Activated CD4-positive, alpha-beta T cell treated with anti-CD3 and anti-CD28 coated beads, Interleukin-2, amount 50 U/mL, for 4 hours (primary cell): ENCODE results near the gene PPP2R3C.
"Not testable (repeated sequence)": the region's sequence is repeated elsewhere in the genome, so short reads cannot be mapped to it uniquely, and the experiment has no call there.

Experiments used
- DNase-seq, 2 experiments: peaks; one replicate each; pipeline ENCODE4 v3.0.0-alpha.2; 2020

PPP2R3C gene

DNA sequence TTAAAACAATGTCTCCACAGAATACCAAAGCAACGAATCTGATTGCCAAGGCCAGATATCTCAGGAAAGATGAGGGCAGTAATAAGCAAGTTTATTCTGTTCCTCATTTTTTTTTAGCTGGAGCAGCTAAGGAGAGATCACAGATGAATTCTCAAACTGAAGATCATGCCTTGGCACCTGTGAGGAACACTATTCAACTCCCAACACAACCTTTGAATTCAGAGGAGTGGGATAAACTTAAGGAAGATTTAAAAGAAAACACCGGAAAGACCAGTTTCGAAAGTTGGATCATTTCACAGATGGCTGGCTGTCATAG lies 1.6 kb upstream of the PPP2R3C start:
- DNase-seq: no peak

DNA sequence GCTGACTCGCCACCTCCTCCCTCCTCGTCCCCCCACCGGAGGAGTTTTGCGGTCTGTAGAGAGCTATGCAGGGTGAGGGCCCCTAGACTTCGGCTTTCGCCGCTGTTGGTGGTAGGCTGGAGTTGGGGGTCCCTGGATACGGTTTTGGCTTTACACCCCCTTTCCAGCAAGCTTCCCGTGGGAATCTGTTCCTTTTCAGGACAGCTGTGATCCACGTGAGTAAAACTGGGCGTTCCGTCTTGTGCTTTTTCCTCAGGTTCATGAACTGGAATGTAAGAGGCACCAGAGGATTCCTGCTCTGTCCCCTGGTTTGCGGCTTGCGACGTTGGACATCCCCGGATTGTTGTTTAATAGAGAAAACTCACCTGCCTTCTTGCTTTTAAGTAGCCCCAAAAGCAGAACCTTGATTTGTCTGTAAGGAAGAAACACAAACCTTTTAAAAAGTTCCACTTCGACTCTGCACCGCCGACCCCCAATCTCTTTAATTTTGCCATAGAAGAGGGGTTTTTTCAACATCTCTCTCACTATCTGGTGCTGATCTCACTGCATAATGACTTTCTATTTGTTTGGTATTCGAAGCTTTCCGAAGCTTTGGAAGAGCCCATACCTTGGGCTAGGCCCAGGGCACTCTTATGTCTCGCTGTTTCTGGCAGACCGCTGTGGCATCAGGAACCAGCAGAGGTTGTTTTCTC lies 1.1 kb upstream of the PPP2R3C start:
- no peak for DNase-seq

DNA sequence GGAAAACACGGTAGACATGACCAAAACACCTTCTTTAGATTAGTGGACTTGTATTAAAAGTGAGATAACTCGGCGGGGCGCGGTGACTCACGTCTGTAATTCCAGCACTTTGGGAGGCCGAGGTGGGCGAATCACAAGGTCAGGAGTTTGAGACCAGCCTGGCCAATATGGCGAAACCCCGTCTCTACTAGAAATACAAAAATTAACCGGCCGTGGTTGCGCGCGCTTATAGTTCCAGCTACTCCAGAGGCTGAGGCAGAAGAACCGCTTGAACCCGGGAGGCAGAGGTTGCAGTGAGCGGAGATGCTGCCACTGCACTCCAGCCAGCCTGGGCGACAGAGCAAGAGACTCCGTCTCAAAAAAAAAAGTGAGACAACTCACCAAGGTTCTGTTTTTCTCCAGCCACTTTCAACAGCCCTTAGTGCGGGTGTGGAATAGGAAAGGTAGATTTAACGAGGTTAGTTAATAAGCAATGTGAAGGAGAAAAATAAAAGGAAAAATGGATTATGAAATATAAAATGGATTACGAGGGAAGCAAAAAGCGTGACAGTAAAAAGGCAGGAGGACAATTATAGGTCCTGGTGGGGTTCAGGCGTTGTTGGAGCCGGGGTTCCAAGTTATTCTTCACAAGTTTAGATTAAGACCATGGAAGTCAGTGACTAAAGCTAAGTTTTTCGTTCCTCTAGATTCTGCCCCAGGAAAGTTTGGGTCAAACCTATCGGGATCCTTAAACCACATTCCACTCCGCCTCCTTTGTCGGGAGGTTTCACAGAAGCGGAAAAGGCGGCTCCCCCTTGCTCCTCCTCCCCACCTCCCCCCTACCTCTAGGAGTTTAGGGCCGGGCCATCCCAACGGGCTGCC lies 534 bp downstream of the PPP2R3C start:
- DNase-seq: no peak

DNA sequence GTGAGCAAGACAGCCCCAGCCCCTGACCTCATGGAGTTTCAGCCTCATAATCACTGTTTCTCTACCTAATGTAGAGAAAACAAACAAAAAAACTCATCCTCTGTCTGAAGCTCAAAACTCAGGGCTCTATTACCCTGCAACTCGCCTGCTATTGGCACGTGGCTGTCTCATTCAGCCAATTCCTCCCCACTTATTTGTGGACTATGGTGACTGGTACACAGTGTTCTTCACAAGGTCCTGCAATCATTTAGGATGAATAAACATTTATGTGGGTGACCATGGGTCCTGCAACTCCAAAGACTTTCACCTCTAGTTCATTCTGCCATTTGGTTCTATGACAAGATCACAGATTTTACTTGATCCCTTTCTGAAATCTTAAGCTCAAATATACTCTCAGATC lies 4.7 kb downstream of the PPP2R3C start:
- DNase-seq: no peak

DNA sequence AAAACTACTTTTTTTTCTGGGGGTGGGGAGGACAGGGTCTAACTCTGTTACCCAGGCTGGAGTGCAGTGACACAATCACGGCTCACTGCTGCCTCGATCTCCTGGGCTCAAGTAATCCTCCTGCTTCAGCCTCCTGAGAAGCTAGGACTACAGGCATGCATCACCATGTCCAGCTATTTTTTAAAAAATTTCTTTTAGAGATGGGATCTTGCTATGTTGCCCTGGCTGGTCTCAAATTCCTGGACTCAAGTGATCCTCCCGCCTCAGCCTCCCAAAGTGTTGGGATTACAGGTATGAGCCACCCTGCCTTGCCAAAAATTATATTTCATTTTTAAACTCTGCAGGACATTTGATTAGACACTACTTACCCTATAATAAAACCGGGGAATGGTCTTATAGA lies 5.5 kb downstream of the PPP2R3C start:
- no peak for DNase-seq

DNA sequence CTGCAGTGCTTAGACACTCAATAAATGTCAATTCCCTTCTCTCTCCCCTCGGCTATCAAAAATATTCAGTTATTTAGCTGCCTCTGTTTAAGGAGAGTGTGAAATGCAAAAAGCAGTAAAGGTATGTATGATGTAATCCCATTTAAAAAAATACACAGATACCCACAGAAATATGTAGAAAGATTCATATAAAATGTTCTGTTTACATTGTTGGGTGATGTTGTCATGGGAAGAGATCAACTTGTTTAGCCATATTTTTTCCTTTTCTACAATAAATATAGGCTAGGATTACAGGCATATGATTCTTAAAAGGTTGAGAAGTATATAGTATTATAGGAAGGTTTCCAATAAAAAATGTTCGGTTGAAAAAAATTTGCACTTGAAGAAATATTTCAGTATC lies 7.8 kb downstream of the PPP2R3C start:
- no peak for DNase-seq

DNA sequence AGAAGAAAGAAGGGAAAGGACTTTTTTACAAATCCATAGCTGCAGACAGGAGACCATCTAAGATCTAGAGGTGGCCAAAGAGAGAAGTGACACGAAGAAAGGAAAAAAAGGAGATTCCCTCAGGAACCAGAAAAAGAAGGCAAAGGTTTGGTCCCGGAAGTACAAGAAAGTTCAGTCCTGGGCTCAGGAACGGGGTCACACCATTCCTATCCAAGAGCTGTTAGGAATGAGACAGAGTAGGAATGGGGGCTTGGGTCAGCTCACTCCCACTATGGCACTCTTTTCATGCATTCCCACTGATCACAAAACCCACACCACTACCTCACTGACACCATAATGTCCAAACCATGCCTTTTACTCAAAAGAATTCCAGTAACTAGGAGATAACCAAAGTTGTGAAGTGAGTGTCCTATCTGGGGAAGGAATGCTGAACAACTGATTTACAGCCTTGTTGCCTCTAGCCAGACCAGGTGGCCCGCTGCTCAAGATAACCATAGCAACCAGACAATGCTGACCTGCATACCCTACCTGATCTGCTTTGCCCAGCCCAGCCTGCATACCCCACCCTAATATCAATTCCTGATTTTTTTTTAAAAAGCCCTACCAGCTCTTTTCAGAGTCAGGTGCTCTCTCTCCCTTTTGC lies 8.4 kb downstream of the PPP2R3C start:
- no peak for DNase-seq

DNA sequence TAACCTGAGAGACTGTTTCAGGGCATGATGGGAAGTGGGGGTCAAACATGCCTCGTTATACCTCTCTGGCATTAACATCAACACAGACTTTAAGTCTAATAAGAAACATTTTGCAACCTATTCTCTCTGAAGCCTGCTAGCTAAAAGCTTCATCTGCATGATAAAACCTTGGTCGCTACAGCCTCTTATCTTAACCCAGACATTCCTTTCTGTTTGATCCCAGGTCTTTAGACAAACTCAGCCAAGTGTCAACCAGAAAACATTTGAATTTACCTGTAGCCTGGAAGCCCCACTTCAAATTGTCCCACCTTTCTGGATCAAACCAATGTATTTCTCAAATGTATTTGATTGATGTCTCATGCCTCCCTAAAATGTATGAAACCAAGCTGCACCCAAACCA lies 9.1 kb downstream of the PPP2R3C start:
- no peak for DNase-seq

DNA sequence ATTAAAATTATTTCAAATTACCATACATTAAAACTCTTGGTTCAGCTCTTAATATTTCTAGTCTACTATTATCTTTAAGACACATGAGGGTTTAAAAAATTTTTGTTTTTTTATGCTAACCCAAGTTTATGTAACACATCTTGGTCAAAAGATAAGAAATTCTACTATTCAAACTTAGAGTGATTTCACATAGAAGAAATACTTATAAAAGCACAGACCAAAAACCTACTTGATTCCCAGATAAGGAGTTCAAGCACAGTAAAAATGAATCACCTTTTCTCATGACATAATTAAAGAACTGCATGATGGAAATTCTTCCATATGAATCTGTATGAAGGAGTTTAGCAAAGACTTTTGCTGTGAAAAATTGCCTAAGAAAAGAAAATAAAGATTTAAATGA lies 13.9 kb downstream of the PPP2R3C start:
- no peak for DNase-seq

DNA sequence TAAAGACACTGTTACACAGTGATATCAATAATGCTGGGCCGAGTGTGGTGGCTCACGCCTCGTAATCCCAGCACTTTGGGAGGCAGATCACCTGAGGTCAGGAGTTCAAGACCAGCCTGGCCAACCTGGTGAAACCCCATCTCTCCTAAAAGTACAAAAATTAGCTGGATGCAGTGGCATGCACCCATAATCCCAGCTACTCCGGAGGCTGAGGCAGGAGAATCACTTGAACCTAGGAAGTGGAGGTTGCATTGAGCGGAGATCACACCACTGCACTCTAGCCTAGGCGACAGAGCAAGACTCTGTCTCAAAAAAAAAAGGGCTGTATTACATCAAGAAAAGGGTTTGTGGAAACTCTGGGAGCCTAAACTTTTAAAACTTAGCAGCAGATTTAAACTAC lies 27.1 kb downstream of the PPP2R3C start:
- DNase-seq: not testable (repeated sequence)

DNA sequence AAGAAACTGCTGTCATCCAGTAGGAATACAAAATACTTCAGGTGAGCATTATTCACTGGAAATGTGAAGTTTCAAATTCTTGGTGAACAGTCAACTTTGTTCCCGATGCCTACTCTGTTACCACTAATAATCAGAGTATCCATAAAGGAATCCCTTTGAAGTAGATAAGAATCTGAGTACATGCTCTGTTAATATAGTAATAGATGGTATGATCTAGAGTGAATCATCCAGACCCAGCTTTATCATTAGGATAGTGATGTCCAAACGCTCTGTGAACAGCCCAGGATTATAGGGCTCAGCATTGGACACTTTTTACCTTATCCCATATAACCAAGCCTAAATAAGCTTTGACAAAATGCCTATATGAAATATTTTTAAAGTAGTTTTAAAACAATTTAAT lies 33.3 kb downstream of the PPP2R3C start:
- no peak for DNase-seq

DNA sequence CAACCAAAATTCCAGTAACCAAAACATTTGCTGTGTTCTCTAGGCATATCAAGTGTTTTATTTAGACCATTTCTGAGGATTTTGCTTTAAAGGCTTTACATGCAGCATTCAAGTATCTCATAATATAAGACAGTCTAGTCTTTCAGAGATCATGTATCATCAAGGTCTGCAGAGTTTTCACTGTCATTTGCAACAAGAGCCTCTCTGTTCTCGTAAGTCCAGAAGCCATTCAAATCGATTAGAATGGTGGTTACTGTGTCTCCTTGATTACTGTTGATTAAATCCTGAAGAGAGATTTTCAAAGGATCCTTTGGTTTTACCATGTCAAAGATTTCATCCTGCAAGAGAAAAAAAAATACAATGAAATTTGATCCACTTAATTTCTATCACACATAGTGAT lies 36.3 kb downstream of the PPP2R3C start:
- DNase-seq: no peak

DNA sequence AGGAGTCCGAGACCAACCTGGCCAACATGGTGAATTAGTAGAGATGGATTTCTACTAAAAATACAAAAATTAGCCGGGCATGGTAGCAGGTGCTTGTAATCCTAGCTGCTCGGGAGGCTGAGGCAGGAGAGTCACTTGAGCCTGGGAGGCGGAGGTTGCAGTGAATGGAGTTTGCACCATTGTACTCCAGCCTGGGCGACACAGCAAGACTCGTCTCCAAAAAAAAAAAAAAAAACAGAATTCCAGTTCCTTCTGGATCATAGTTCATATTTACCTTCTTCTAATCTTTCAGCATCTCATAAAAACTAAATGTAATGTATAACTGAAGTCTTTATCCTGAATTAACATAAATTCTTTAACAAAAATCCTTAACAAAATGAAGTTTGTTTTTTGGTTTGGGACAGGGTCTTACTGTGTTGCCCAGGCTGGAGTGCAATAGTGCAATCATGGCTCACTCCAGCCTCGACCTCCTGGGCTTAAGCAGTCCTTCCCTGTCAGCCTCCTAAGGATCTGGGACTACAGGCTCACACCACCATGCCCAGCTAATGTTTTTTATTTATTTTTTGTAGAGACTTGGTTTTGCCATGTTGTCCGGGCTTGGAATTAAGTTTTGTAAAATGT lies 38.1 kb downstream of the PPP2R3C start:
- DNase-seq: no peak

DNA sequence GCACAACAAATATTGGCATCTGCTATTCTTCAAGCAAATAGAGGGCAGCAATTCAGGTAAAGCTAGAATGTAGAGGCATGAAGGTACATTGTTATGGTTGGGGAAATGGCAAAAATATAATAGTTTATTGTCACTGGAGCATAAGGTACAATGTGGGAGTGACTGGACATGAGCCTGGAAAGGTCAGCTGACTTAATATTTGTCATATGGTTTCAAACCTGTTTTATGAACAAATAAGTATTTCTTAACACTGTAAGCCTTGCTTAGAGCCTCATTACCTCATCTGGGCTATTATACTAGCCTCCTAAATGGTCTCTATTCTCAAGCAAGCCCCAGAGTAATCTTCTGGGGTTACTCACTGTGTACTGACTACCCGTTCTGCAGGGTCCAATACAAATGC lies 42.0 kb downstream of the PPP2R3C start:
- DNase-seq: no peak

DNA sequence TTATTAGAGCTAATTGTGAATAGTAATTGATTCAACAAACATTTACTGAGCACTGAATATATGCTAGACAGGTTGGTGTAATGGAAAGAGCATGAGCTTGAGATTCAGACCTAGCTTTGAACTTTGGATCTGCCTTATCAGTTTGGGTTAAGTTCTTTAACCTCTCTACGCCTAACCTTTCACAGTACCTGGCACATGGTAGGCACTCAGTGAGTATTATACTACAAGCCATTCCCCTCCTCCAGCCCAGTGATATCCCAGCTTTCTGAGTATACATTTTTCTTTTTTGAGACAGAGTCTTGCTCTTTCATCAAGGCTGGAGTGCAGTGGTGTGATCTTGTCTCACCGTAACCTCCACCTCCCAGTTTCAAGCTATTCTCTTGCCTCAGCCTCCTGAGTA lies 43.7 kb downstream of the PPP2R3C start:
- no peak for DNase-seq

DNA sequence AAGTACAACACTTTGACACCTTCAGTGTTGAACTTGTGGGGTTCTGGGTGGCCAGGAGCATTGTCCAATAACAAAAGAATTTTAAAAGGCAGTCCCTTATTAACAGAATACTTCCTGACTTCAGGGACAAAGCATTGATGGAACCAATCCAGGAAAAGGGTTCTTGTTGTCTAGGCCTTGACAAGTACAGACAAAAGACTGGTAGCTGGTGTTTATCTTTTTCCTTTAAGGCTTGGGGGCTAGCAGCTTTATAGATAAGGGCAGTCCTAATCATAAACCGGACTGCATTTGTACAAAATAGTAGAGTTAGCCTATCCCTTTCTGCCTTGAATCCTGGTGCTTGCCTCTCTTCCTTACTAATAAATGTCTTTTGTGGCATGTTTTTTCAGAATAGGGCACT lies 48.3 kb downstream of the PPP2R3C start:
- DNase-seq: no peak

DNA sequence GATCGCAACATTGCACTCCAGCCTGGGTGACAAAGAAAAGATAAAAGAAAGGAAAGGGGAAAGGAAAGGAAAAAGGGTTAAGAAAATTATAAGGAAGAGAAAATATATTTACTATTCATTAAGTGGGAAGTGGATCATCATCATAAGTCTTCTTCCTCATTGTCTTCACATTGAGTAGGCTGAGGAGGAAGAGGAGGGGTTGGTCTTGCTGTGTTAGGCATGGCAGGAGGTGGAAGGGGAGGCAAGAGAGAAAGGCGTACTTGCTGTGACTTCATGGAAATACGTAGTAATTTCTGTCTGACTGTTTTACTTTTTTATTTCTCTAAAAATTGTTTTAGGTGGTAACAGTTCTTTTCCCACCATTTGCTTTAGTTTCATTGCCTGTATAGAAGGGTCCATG lies 49.6 kb downstream of the PPP2R3C start:
- no peak for DNase-seq

DNA sequence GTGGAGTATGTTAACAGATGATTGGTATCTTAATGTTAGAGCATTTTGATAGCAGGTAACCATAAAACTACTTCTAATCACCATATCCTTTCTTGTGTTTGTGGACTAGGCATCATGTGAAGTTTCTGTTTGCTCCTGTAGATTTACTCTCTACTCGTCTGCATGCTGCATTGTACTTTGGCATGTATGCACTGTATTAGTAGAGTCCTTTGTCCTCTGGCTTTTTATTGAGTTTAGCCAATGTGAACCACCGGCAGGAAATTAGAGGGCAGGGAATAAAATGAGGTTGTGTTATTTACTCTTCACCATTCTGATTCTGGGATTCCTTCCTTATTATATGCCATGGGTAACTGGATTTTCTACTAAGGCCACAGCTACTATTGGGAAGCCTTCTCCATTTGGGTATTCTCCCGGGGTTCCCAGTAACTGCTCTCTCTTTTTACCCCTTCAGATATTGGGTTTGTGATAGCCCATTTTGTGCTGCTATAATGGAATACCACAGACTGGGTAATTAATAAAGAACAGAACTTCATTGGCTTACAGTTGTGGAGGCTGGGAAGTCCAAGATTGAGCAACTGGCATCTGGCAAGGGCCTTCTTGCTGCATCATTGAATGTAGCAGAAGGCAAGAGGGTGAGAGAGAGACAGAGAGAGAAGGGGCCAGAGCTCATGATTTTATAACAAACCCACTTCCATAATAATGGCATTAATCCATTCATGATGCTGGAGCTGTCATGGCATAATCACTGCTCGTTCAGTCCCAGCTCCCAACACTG lies 53.4 kb downstream of the PPP2R3C start:
- no peak for DNase-seq

DNA sequence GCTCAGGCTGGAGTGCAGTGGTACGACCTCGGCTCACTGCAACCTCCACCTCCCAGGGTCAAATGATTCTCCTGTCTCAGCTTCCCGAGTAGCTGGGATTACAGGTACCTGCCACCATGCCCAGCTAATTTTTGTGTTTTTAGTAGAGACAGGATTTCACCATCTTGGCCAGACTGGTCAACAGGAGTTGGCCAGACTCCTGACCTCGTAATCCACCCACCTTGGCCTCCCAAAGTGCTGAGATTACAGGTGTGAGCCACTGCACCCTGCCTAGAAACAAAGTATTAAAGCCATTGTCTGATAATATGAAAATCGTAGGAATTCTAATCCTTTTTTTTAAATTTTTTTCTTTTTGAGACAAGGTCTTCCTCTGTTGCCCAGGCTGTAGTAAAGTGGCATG lies 56.1 kb downstream of the PPP2R3C start:
- not testable (repeated sequence) for DNase-seq

DNA sequence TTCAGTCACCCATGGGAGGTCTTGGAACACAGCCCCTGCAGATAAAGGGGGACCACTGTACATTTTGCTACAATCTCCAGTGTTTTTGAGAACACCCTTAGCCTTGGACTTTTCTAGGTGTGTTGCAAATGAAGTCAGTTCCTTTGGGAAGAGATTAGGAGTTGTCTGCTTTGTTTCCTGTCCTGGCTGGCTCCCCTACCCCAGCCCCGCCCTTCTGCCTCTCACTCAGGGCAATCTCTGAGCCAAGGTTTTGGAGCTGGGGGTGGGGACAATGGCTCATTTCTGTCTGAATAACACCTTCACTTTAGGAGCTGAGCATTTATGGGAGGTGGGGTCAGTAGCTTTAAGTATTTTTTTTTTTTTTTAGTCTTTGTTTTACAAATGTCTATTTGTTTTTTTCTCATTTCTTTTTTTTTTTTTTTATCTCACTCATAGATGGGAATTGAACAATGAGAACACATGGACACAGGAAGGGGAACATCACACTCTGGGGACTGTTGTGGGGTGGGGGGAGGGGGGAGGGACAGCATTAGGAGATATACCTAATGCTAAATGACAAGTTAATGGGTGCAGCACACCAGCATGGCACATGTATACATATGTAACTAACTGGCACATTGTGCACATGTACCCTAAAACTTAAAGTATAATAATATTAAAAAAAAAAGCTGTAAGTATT lies 60.5 kb downstream of the PPP2R3C start:
- DNase-seq: not testable (repeated sequence)

DNA sequence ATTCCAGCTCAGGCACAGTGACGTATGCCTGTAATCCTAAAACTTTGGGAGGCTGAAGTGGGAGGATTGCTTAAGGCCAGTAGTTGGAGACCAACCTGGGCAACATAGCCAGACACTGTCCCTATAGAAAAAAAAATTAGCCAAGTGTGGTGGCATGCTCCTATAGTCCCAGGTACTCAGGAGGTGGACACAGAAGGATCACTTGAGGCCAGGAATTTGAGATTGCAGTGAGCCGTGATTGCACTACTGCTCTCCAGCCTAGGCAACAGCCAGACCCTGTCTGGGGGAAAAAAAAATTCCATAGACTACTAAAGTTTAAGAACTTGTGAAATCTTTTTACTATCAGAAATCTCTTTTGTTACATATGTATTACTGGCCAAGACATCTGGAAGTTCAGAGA lies 69.2 kb downstream of the PPP2R3C start:
- no peak for DNase-seq

DNA sequence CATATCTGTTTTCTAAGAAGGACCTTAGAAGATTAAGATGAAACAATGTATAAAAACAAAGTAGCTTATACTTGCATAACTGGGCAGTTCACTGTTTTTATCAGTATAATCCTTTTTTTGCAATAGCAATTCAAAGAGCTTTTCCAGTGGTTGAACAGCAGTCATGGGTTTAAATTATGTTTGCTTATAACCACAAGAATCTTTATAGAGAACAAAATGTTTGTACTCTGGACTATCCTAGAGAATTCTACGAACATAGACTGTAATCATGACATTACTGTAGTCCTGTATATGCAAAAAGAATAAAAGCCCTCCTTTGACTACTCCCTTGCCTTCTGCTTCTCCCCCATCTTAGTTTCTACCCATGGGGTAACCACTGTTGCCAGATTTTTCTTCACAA lies 70.0 kb downstream of the PPP2R3C start:
- no peak for DNase-seq
